ENCODE results near the gene LMCD1.

The LMCD1 gene

GRCh38 chr3:8485141-8485870 lies 16.3 kb upstream of the LMCD1 start:
- no peak for DNase-seq

- no peak for DNase-seq
Observed at GRCh38 chr3:8485943-8486342, 15.7 kb upstream of the LMCD1 start.

- DNase-seq: no peak
Observed at GRCh38 chr3:8486434-8486833, 15.2 kb upstream of the LMCD1 start.

GRCh38 chr3:8486936-8487335 lies 14.7 kb upstream of the LMCD1 start:
- no peak for DNase-seq

- no peak for DNase-seq
Observed at GRCh38 chr3:8488411-8488810, 13.2 kb upstream of the LMCD1 start.

- no peak for DNase-seq
Observed at GRCh38 chr3:8488877-8489276, 12.7 kb upstream of the LMCD1 start.

GRCh38 chr3:8489278-8489792 lies 12.3 kb upstream of the LMCD1 start:
- no peak for DNase-seq

- DNase-seq: no peak
Observed at GRCh38 chr3:8490079-8490552, 11.5 kb upstream of the LMCD1 start.

GRCh38 chr3:8491271-8492144 lies 10.1 kb upstream of the LMCD1 start:
- DNase-seq: no peak

GRCh38 chr3:8492744-8493511 lies 8.7 kb upstream of the LMCD1 start:
- no peak for DNase-seq

- no peak for DNase-seq
Observed at GRCh38 chr3:8493744-8494143, 7.9 kb upstream of the LMCD1 start.

- no peak for DNase-seq
Observed at GRCh38 chr3:8494327-8494726, 7.3 kb upstream of the LMCD1 start.

GRCh38 chr3:8497582-8497981 lies 4.0 kb upstream of the LMCD1 start:
- no peak for DNase-seq

GRCh38 chr3:8499181-8499611 lies 2.4 kb upstream of the LMCD1 start:
- no peak for DNase-seq

- no peak for DNase-seq
Observed at GRCh38 chr3:8500319-8500988, 1.2 kb upstream of the LMCD1 start.

GRCh38 chr3:8500989-8501370 lies 643 bp upstream of the LMCD1 start:
- no peak for DNase-seq

GRCh38 chr3:8503461-8503860 lies 1.8 kb downstream of the LMCD1 start:
- no peak for DNase-seq

GRCh38 chr3:8503871-8504610 lies 2.4 kb downstream of the LMCD1 start:
- DNase-seq: peak; percentile 39

- DNase-seq: no peak
Observed at GRCh38 chr3:8504611-8504973, 3.0 kb downstream of the LMCD1 start.

GRCh38 chr3:8505621-8506020 lies 4.0 kb downstream of the LMCD1 start:
- DNase-seq: no peak

- DNase-seq: no peak
Observed at GRCh38 chr3:8506571-8507061, 5.0 kb downstream of the LMCD1 start.

GRCh38 chr3:8507496-8507895 lies 5.9 kb downstream of the LMCD1 start:
- DNase-seq: no peak
